Endothelial cell (in vitro differentiated cells): Measurements from ENCODE around the gene PARD3B. TPM values are rescaled to one million over a fixed set of nuclear protein-coding genes. Genes with fewer than 3 reads are reported as not detected.

Experiments used
- DNase-seq: peaks from one replicate; pipeline ENCODE4 v3.0.0; 2021; ENCODE audit warnings: low spot score
- H3K27ac Mint-ChIP-seq: one replicate; pipeline ENCODE4 v1.8.0; 2021; ENCODE audit warnings: mixed read lengths, inconsistent platforms; ENCODE audit not compliant: unreplicated experiment
- H3K27me3 Mint-ChIP-seq: one replicate; pipeline ENCODE4 v1.8.0; 2021; ENCODE audit warnings: mild to moderate bottlenecking, moderate library complexity, mixed read lengths, inconsistent platforms; ENCODE audit not compliant: unreplicated experiment
- H3K36me3 Mint-ChIP-seq: one replicate; pipeline ENCODE4 v1.8.0; 2021; ENCODE audit warnings: mild to moderate bottlenecking, low read depth, mixed read lengths, inconsistent platforms; ENCODE audit not compliant: unreplicated experiment
- H3K4me1 Mint-ChIP-seq: one replicate; pipeline ENCODE4 v1.8.0; 2021; ENCODE audit warnings: mild to moderate bottlenecking, mixed read lengths, inconsistent platforms; ENCODE audit not compliant: unreplicated experiment
- H3K4me3 Mint-ChIP-seq: one replicate; pipeline ENCODE4 v1.8.0; 2021; ENCODE audit warnings: mild to moderate bottlenecking, mixed read lengths, inconsistent platforms; ENCODE audit not compliant: unreplicated experiment
- H3K9me3 Mint-ChIP-seq: one replicate; pipeline ENCODE4 v1.8.0; 2021; ENCODE audit warnings: mixed read lengths, inconsistent platforms; ENCODE audit not compliant: unreplicated experiment
- total RNA-seq: library from RNA; stranded (reverse); fragmentation: NEBNext Ultra II Directional; extraction: Animal tissue kit (Norgen Biotek cat#: 25700); gene quantifications from one replicate; pipeline ENCODE4 v1.2.1, GENCODE V29; 2021; ENCODE audit not compliant: unreplicated experiment
- TF ChIP-seq, protein P1 (sequence below): fragments of 200-600 bp; sonication (generic); IDR thresholded peaks from one replicate; pipeline ENCODE4 v1.5.0; 2021; ENCODE audit warnings: antibody characterized with exemption; ENCODE audit not compliant: unreplicated experiment

The PARD3B gene
- total RNA-seq, 1 donor from 2014 or later = 17.4 TPM

DNA sequence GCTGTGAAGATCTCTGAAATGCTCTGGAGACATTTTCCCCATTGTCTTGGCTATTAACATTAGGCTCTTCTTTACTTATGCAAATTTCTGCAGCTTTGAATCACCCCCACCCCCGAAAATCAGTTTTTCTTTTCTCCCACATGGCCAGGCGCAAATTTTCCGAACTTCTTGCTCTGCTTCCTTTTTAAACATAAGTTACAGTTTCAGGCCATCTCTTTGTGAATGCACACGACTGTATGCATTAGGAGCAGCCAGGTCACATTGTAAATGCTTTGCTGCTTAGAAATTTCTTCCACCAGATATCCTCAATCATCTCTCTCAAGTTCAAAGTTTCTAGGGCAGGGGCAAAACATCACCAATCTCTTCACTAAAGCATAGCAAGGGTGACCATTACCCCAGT lies 106.8 kb downstream of the PARD3B start:
- DNase-seq = no peak

DNA sequence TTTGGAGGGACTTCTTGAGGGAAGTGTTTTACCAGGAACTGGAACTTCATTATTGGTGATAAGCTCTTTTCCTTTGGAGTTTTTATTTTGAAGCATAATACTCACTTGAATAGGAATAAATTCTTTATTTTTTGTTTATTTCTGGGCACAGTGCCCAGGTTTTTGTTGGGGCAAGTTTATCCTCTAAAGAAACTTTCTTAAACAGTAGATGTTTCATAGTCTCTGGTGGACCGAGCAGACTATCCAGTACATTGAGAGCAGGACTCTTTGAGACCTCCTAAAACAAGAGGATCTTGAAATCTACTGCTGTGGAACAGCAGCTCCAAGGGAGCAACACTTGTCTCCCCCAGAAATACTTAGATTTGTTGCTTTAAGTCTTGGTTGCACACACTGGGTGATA lies 109.4 kb downstream of the PARD3B start:
- Mint-ChIP-seq H3K36me3 (peaks cover 5% of the 10 kb centered on the region), H3K4me1 (no peaks in the 10 kb centered on the region), H3K9me3 (no peaks in the 10 kb centered on the region), H3K4me3 (no peak overlapping the region), H3K27me3 (peaks cover 3% of the 10 kb centered on the region), H3K27ac (no peak overlapping the region)
- TF ChIP-seq, protein P1, sequence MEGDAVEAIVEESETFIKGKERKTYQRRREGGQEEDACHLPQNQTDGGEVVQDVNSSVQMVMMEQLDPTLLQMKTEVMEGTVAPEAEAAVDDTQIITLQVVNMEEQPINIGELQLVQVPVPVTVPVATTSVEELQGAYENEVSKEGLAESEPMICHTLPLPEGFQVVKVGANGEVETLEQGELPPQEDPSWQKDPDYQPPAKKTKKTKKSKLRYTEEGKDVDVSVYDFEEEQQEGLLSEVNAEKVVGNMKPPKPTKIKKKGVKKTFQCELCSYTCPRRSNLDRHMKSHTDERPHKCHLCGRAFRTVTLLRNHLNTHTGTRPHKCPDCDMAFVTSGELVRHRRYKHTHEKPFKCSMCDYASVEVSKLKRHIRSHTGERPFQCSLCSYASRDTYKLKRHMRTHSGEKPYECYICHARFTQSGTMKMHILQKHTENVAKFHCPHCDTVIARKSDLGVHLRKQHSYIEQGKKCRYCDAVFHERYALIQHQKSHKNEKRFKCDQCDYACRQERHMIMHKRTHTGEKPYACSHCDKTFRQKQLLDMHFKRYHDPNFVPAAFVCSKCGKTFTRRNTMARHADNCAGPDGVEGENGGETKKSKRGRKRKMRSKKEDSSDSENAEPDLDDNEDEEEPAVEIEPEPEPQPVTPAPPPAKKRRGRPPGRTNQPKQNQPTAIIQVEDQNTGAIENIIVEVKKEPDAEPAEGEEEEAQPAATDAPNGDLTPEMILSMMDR = no peak
- no peak for DNase-seq

More for the DNA sequence above, 106.8 kb downstream of the PARD3B start:
- no peak overlapping the region for H3K27ac Mint-ChIP-seq
- H3K4me3 Mint-ChIP-seq = no peak overlapping the region
- H3K9me3 Mint-ChIP-seq = no peaks in the 10 kb centered on the region
- TF ChIP-seq, protein P1 = no peak
- no peaks in the 10 kb centered on the region for H3K4me1 Mint-ChIP-seq
- peaks cover 5% of the 10 kb centered on the region for H3K36me3 Mint-ChIP-seq
- peaks cover 3% of the 10 kb centered on the region for H3K27me3 Mint-ChIP-seq

DNA sequence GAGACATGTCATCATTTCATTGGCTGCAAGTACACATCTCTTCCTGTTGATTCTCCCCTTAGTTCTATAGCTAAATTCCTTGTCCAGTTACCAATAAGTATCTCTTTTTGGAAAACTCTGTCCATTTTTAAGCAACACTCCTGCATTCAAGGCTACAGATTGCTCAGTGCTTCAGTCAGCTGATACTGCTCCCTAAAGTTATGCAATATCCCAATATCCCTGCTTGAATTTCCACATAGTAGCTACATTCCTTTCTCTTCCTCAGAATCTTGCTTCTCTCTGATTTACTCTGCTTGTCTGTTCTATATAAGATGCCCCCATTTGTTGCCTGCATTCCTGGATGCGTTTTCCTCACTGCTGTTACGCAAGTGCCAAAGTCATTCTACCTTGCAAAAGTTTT lies 109.8 kb downstream of the PARD3B start:
- Mint-ChIP-seq H3K27ac (no peak overlapping the region), H3K4me3 (no peak overlapping the region), H3K9me3 (no peaks in the 10 kb centered on the region), H3K4me1 (no peaks in the 10 kb centered on the region), H3K27me3 (peaks cover 3% of the 10 kb centered on the region), H3K36me3 (peaks cover 5% of the 10 kb centered on the region)
- no peak for DNase-seq
- TF ChIP-seq, protein P1 = no peak

DNA sequence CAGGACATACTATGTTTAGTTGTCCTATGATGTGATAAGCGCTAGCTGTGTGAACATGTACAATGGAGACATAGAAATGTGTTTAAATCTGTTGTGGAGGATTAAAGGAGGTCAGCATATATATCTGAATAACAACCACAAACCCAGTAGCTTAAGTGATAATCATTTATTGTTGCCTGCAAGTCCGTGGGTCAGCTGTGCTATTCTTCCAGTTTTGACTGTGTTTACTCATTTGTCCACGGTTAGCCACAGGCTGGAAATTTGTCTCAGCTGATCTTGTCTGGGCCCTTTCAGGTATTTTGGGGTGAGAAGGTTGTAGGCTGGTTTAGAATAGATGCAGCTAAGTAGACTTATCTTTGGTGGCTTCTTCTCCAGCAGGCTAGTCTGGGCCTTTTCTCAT lies 110.4 kb downstream of the PARD3B start:
- H3K4me3 Mint-ChIP-seq = no peak overlapping the region
- H3K27me3 Mint-ChIP-seq = peaks cover 3% of the 10 kb centered on the region
- peaks cover 5% of the 10 kb centered on the region for H3K36me3 Mint-ChIP-seq
- H3K9me3 Mint-ChIP-seq = no peaks in the 10 kb centered on the region
- no peak overlapping the region for H3K27ac Mint-ChIP-seq
- TF ChIP-seq, protein P1 = no peak
- no peak for DNase-seq
- H3K4me1 Mint-ChIP-seq = no peaks in the 10 kb centered on the region

DNA sequence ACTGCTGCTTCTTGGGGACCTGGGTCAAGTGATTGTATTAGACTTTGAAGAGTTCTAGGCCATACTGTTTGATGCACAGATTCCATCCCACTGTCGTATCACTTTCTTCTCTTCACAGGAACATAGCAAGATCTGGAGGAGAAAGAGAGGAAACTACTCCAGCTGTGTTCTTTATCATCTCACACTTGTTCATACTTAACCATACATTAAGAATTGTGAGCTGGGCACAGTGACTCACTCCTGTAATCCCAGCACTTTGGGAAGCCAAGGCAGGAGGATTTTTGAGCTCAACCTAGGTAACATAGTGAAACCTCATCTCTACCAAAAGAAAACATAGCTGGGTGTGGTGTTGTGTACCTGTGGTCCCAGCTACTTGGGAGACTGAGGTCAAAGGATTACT lies 111.7 kb downstream of the PARD3B start:
- Mint-ChIP-seq H3K9me3 (no peaks in the 10 kb centered on the region), H3K36me3 (peaks cover 4% of the 10 kb centered on the region), H3K27me3 (no peaks in the 10 kb centered on the region), H3K27ac (no peak overlapping the region), H3K4me1 (no peaks in the 10 kb centered on the region), H3K4me3 (no peak overlapping the region)
- DNase-seq = no peak
- TF ChIP-seq, protein P1 = no peak
